Activated naive CD4-positive, alpha-beta T cell treated with Interleukin-2 at 50 U/mL for 16 hours (primary cell): ENCODE measurements around the gene NFATC2.

Experiments
- DNase-seq: peaks from one replicate; pipeline ENCODE4 v3.0.0-alpha.2; 2020

NFATC2 gene

GRCh38 chr20:51386586-51386985 is 155.9 kb downstream of the NFATC2 start:
- DNase-seq, result peak; percentile 59

DNA sequence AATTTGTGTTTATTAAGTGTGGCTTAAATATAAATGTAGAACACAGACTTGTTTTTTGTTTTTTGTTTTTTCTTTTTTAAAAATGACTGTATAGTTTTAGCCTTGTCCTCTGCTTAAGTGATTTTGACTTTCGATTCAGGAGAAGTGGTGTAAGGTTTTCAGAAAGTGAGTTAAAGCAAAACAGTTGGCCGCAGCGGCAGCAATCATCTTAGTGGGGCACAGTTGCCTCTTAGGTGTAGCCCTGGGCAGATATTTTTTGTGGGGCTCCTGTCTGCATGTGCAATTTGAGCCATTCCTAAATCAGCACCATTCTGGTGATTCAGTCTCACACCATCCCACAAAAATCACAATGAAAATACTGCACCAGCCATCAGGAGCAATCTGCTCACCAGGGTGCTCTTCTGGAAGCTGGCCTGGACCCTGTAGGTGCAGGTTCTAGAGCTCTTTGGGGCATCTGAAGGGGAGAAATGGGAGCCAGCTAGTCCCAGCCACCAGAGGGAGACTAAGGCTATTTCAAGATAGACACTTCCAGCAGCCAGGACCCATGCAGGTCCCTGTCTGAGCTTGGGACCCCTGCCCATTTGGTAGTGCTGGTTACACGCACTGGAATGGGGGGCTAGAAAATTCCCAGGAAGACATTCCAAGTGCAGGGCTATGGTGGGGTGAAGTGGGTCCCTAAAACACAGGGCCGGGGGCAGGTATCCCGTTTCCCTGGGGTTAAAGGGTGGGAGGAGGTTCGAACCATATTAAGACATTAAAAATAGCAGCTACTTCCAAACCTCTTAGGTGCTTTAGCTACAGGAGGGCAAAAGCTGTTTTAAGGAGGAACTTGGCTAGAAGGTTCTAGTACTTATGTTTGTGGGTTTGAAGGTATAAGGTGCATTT is 156.6 kb downstream of the NFATC2 start:
- DNase-seq, result peak; percentile 24

DNA sequence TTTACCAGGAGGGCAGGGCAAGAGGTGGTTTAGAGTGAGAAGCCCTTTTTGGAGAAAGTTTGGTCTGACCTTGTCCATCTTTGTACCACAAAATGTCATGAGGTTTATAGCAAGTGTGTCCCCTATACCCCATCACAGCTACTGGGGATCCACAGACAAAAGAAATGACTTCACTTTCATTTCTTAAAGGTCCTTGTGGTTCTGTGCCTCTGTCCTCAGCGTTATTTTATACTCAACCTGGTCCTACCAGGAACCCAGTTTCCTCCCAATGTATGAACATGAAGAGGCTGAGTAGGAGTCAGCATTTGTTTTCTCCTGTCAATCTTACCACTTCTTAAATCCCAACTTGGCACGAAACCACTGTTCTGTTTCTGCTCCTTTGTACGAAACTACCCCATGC is 157.6 kb downstream of the NFATC2 start:
- DNase-seq, result no peak

- DNase-seq, result no peak
Observed at GRCh38 chr20:51383891-51384510, 158.5 kb downstream of the NFATC2 start.

DNA sequence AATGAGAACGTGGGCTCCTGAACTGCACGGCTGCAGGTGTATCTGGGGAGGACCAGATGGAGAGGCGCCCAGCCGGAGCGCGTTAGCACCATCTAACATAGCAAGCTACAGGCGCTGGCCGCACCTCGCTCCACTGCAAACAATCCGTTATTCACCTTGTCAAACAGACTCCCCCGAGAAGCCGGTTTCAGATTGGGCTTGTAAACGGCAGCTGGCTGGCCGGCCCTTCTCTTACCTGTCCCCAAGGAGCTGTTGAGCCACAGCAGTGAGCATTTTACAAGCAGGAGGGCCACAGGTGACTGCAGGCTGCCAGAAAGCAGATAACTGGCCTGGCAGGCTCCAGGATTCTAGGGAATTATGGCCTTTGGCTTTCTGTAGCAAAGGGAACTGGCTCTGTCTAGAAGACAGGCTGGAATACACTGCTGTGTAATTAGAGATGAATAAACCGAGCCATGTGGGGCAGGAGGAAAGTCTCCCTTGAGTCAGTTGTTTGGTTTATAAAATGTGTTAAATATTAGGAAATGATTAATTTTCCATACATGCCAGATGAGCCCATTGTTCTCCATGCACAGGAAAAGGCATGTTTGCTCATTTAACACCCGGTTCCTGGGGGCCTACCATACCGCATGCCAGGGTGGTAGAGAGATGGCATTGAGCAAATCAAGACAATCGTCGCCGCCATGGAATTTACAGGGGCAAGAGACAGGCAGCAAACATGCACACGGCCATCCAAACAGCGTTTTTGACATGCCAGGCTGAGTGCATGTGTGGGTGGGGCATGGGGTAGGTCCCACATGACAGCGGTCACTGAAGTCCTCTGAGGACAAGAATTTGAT is 159.3 kb downstream of the NFATC2 start:
- no peak for DNase-seq

- DNase-seq, result no peak
Observed at GRCh38 chr20:51382111-51382985, 160.2 kb downstream of the NFATC2 start.

DNA sequence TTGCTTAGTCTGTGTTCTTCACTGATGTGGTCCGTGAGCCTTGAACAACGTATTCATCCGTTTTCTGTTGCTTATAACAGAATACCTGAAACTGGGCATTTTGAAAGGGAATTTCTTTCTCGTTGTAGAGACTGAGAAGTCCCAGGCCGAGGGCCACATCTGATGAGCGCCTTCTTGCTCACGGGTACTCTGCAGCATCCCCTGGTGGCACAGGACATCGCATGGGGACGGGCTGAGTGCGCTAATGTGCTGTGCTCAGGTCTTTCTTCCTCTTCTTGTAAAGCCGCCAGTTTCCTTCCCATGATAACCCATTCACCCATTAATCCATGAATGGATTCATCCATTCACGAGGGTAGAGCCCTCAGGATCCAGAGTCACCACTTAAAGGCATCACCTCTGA is 161.0 kb downstream of the NFATC2 start:
- no peak for DNase-seq

DNA sequence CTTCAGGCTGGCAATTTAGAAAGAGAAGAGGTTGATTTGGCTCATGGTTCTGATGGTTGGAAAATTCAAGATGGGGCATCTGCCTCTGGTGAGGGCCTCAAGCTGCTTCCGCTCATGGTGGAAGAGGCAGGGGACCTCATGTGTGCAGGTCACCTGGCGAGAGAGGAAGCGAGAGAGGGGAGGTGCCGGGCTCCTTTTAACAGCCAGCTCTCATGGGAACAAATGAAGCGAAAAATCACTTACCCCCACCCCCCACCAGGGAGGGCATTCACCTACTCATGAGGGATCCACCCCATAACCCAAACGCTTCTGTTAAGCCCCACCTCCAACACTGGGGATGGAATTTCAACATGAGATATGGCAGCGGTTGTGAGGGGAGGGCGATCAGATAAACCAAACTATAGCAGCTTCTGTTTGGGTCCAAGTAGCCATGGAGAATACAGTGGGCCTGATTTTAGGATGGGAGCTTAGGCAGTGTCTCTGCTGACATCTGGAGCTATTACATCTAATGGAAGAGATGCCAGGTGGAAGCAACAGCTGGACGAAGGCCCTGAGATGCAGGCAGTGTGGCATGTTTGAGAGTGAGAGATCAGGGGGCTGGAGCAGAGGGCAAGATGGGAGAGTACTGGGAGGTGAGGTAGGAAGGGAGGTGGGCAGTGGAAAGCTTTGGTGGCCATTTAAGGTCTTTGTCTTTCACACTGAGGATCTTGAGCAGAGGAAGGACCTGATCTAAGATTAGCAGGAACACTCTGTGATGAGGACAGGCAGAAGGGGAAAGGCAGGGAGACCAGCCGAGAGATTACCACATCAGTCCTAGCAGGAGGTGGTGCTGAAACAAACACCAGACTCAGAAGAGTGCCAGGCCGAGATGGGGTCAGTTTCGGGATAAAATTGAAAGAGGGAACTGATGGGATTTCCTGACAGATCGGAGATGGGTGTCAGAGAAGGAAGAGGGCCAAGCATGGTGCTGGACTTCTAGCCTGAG is 161.8 kb downstream of the NFATC2 start:
- no peak for DNase-seq

DNA sequence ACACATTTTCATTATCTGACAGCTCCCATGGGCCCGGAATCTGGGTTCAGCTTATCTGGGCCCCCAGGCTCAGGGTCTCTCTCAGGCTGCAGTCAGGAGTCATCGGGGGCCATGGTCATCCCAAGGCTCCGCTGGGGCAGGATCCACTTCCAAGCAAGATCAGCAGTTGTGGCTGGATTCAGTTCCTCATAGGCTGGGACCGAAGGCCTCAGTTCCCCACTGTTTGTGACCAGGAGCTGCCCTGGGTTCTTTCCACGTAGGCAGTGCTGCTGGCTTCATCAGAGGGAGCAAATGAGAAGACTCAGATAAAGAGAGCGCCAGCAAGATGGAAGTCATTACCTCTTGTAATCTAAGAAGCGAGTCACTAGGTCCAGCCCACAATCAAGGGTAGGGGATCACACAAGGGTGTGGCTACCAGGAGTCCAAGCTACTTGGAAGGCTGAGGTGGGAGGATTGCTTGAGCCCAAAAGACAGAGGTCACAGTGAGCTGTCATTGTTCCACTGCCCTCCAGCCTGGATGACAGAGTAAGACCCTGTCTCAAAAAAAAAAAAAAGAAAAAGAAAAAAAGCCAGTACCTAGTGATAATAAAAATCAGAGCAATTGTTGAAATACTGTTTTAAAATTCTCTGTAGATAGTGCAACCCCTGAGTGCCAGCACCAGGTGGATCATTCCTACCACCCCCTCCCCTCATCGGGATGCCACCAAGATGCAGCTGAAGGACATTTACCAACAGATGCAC is 162.7 kb downstream of the NFATC2 start:
- DNase-seq, result no peak

DNA sequence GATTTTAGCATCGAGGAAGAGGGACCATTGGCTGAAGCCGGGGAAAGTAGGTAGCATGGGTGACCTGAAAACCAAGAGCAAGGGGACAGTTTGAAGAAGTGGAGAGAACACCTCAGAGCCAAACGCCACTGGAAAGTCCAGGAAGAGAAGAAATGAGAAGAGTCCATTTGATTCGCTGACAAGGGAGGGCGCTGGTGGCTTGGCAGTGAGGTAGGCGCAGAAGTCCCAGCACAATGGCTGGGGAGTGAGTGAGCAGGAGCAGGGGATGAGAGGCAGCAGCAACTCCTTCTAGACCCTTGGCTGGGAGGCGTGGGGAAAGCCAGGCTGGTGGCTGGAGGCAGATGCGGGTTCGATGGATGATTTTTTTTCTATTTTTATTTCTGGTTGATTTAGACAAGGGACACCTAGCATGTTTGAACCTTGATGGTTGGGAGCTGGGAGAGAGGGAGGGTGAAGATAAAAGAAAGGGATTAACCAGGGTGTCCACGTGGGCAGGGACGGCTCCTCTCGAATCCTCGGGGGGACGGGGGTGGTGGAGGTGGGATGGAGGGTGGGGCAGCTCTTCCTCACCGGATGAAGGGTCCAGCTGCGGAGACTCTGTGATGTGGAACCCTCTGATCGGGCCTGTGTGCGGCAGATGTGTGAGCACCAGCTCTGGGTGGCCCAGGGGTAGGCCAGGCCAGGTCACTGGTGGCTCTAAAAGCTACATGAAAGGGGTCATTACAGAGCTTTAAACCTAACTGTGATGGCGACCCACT is 164.2 kb downstream of the NFATC2 start:
- peak; percentile 13 for DNase-seq

DNA sequence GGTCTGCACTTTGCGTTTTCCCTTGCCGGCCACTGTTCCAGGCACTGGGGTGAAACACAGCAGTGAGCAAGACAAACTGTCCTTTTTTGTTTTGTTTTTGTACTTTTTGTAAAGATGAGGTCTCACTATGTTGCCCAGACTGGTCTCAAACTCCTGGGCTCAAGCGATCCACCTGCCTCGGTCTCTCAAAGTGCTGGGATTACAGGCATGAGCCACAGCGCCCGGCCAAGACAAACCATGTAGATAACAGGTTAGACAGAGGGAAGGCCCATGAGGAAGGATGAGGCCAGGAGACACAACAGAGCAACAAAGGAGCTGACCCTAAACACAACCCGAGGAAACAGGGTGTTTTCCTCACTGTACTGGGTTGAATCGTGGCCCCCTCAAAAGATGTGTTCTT is 165.4 kb downstream of the NFATC2 start:
- DNase-seq, result no peak

- DNase-seq, result no peak
Observed at GRCh38 chr20:51376111-51376510, 166.4 kb downstream of the NFATC2 start.

GRCh38 chr20:51375561-51375960 is 167.0 kb downstream of the NFATC2 start:
- DNase-seq, result no peak

GRCh38 chr20:51374961-51375360 is 167.6 kb downstream of the NFATC2 start:
- no peak for DNase-seq

DNA sequence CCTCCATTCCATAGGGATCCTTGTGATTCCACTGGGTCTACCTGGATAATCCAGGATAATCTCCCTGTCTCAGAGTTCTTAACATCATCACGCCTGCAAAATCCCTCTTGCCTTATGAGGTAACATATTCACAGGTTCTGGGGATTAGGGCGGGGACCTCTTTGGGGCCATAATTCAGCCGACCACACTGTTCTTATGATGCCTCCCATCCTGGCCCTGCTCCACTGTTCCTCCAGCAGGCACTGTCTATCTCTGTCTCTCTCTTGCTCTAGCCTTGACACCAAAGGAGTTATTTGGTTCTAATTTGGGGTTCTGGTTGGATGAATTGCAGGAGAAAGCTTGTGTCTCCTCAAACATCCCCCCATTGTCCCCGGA is 168.1 kb downstream of the NFATC2 start:
- DNase-seq, result no peak

DNA sequence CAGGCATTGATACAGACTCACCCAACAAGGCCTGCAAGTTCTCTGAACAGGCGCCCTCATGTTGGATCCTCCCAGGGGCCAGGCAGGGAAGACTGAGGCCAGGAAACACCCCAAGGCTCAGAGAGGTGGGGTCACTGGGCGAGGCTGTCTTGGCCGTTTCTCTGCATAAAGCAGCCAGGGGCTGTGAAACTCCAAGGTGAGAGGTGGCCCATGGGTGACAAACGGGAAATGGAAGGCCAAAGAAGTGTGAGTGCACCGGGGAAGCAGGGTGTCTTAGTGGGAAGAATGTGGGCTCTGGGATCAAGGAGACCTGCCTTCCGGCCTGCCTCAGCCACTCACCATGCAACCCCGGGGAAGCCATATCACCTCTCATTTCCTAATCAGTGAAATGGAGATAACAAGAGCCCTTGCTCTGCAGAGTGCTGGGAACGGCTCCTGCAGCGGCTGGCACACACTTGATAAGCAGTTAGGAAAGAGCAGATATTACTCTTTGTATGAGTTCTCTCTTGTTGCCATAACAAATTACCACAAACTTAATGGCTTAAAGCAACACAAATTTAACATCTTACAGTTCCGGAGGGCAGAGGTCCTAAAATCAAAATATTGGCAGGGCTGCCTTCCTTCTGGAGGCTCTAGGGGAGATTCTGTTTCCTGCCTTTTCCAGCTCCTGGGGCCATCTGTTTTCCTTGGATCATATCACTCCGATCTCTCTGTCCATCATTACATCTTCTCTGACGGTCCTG is 168.6 kb downstream of the NFATC2 start:
- DNase-seq, result no peak

GRCh38 chr20:51372966-51373365 is 169.6 kb downstream of the NFATC2 start:
- DNase-seq, result no peak

GRCh38 chr20:51372176-51372803 is 170.2 kb downstream of the NFATC2 start:
- DNase-seq, result peak; percentile 61

GRCh38 chr20:51371720-51372119 is 170.8 kb downstream of the NFATC2 start:
- no peak for DNase-seq
